ENCODE results near the gene L2HGDH. TPM values are rescaled to one million over a fixed set of nuclear protein-coding genes. Genes with fewer than 3 reads are reported as not detected.

Gene L2HGDH
- total RNA-seq, 2 donors from 2014 or later: 1.5 to 3.7 TPM

DNA sequence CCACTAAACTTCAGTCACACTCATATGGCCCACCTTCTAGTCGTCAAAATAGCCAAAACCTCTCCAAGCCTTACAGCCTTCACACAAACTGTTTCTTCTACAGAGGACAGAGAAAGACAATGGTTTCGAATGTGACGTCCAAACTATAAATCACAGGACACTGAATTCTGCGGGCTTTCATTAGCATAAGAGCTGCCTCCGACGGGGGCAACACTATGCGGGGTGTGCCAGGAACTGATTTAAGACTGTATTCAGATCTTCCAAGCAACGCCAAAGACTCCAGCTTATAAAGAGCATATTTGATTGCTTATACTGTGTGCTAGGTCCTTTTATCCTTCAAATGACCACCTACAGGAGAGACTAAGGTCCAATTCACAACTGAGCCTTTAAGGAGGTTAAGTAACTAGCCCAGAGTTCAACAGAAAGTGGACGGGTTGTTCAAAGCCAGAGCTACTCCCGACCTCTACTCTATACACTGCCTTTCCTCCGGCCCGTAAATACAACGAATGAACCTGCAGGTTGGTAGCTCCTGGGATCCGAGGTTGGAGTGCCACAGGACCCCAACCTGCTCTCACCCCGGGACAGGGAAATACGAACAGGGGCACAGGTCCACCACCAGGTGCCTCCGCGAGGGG, 575 bp downstream of the L2HGDH start:
- H3K27me3 ChIP-seq (replicated peaks; ENCODE audit: insufficient read depth): no peaks in the 10 kb centered on the region
- TF ChIP-seq, protein P1, sequence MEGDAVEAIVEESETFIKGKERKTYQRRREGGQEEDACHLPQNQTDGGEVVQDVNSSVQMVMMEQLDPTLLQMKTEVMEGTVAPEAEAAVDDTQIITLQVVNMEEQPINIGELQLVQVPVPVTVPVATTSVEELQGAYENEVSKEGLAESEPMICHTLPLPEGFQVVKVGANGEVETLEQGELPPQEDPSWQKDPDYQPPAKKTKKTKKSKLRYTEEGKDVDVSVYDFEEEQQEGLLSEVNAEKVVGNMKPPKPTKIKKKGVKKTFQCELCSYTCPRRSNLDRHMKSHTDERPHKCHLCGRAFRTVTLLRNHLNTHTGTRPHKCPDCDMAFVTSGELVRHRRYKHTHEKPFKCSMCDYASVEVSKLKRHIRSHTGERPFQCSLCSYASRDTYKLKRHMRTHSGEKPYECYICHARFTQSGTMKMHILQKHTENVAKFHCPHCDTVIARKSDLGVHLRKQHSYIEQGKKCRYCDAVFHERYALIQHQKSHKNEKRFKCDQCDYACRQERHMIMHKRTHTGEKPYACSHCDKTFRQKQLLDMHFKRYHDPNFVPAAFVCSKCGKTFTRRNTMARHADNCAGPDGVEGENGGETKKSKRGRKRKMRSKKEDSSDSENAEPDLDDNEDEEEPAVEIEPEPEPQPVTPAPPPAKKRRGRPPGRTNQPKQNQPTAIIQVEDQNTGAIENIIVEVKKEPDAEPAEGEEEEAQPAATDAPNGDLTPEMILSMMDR (IDR thresholded peaks at IDR 0.05): peak; percentile 49
- peak overlapping the region; percentile 80 to 90 for H3K27ac ChIP-seq
- ATAC-seq (ENCODE audit: insufficient number of reproducible peaks, low FRiP score, low read depth) (no peak), DNase-seq (ENCODE audit: low spot score) (no peak)
- peaks cover 10 to 16% of the 10 kb centered on the region in 2 donors for H3K4me1 ChIP-seq (ENCODE audit: control insufficient read depth in 1 of 2, low read depth in 2 of 2)
- H3K9me3 ChIP-seq: no peaks in the 10 kb centered on the region
- H3K4me3 ChIP-seq: peak overlapping the region; percentile 83
- no peaks in the 10 kb centered on the region for H3K36me3 ChIP-seq

DNA sequence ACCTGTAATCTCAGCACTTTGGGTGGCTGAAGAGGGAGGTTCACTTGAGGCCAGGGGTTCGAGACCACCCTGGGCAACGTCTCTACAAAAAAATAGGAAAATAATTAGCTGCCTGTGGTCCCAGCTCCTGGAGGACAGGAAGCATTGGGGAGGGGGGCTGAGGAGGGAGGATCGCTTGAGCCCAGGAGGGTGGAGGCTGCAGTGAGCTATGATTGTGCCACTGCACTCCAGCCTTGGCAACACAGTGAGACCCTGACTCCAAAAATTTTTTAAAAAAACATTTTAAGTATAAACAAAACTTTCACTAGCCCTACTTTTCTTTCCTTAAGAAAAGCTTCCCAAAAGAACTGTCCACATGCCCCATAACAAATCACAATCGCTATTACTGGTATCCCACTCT, 1.6 kb downstream of the L2HGDH start:
- no peak overlapping the region for H3K4me3 ChIP-seq
- no peaks in the 10 kb centered on the region for H3K36me3 ChIP-seq
- no peaks in the 10 kb centered on the region for H3K9me3 ChIP-seq
- no peak for DNase-seq (ENCODE audit: low spot score)
- ATAC-seq (ENCODE audit: insufficient number of reproducible peaks, low FRiP score, low read depth): no peak
- H3K27ac ChIP-seq: no peak overlapping the region
- peaks cover 10 to 16% of the 10 kb centered on the region in 2 donors for H3K4me1 ChIP-seq (ENCODE audit: control insufficient read depth in 1 of 2, low read depth in 2 of 2)
- TF ChIP-seq, protein P1 (IDR thresholded peaks at IDR 0.05): no peak
- H3K27me3 ChIP-seq (replicated peaks; ENCODE audit: insufficient read depth): no peaks in the 10 kb centered on the region

DNA sequence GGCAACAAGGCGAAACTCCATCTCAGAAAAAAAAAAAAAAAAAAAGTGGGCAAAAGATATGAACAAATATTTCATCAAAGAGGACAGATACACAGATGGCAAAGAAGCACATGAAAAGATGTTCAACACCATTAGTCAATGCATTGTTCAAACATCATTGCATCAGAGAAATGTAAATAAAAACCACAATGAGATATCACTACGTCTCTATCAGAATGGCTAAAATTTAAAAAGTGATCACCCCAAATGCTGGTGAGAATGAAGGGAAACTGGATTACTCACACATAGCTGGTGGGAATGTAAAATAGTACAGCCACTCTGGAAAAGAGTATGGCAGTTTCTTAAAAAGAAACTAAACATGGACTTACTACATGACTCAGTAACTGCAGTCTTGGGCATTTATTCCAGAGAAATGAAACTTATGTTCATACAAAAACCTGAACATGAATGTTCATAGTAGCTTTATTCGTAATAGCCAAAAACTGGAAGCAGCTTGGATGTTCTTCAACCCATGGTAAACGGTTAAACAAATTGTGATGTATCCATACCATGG, 3.6 kb downstream of the L2HGDH start:
- ATAC-seq (ENCODE audit: insufficient number of reproducible peaks, low FRiP score, low read depth) (no peak), DNase-seq (ENCODE audit: low spot score) (no peak)
- H3K27me3 ChIP-seq (replicated peaks; ENCODE audit: insufficient read depth): no peaks in the 10 kb centered on the region
- H3K36me3 ChIP-seq: no peaks in the 10 kb centered on the region
- no peaks in the 10 kb centered on the region for H3K9me3 ChIP-seq
- H3K27ac ChIP-seq: no peak overlapping the region
- H3K4me3 ChIP-seq: no peak overlapping the region
- TF ChIP-seq, protein P1 (IDR thresholded peaks at IDR 0.05): no peak
- peaks cover 10 to 15% of the 10 kb centered on the region in 2 donors for H3K4me1 ChIP-seq (ENCODE audit: control insufficient read depth in 1 of 2, low read depth in 2 of 2)

DNA sequence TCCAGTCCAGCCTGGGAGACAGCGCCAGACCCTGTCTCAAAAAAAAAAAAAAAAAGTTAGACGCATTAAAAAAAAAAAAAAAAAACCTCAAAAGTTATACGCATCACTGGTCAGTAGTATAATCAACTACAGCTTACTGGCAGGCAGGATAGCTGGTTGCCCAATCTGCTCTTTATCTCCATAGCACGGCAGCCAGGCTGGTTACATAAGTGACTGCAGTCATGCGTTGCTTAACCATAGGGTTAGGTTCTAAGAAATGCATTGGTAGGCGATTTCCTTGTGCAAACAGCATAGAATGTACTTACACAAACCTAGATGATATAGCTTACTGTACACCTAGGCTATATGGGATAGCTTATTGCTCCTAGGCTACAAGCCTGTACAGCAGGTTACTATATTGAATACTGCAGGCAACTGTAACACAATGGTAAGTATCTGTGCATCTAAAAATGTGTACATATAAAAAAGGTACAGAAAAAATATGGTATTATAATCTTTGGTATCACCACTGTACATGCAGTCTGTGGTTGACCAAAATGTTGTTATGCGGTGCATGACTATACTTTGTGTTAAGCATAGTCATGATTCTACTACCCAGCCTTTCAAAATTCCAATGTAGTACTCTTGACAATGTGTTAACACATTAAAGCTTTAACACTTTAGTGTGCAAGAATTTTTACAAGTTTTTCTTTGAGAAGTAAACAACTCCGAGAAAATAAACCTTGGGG, 8.1 kb downstream of the L2HGDH start:
- H3K4me3 ChIP-seq: no peak overlapping the region
- no peaks in the 10 kb centered on the region for H3K36me3 ChIP-seq
- DNase-seq (ENCODE audit: low spot score): no peak
- H3K4me1 ChIP-seq (ENCODE audit: control insufficient read depth in 1 of 2, low read depth in 2 of 2): no peaks in the 10 kb centered on the region
- TF ChIP-seq, protein P1 (IDR thresholded peaks at IDR 0.05): no peak
- no peaks in the 10 kb centered on the region for H3K27me3 ChIP-seq (replicated peaks; ENCODE audit: insufficient read depth)
- no peaks in the 10 kb centered on the region for H3K9me3 ChIP-seq
- ATAC-seq (ENCODE audit: insufficient number of reproducible peaks, low FRiP score, low read depth): no peak
- no peak overlapping the region for H3K27ac ChIP-seq

DNA sequence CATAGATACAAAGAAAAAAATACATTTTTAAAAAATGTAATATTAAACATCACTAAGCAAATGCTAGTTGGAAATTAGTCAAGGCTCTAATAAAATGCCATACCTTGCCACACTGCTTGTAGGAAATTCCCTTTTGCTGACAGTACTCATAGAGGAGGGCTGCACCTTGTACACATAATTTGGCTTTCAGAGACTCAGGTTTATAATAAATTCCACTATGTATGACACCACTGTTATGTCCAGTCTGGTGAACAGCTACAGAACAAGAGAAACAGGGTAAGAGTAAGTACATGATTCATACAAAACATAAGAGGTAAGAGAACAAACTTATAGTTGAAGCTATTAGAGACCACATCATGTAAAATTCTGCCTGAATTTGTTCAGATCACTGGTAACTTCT, 10.1 kb downstream of the L2HGDH start:
- no peaks in the 10 kb centered on the region for H3K27me3 ChIP-seq (replicated peaks; ENCODE audit: insufficient read depth)
- TF ChIP-seq, protein P1 (IDR thresholded peaks at IDR 0.05): no peak
- H3K36me3 ChIP-seq: no peaks in the 10 kb centered on the region
- DNase-seq (ENCODE audit: low spot score): no peak
- H3K4me1 ChIP-seq (ENCODE audit: control insufficient read depth in 1 of 2, low read depth in 2 of 2): no peaks in the 10 kb centered on the region
- H3K4me3 ChIP-seq: no peak overlapping the region
- H3K9me3 ChIP-seq: no peaks in the 10 kb centered on the region
- no peak for ATAC-seq (ENCODE audit: insufficient number of reproducible peaks, low FRiP score, low read depth)
- H3K27ac ChIP-seq: no peak overlapping the region
